IMR-90 (cell line): ENCODE results near the gene PDE8B. TPM values are rescaled to one million over a fixed set of nuclear protein-coding genes. Genes with fewer than 3 reads are reported as not detected.

Experiments
- ATAC-seq: fragments of 200-7000 bp; cut with Tn5 transposase; 2 replicates; pipeline ENCODE4 v1.9.1; 2020; ENCODE audit warnings: low read depth, mild to moderate bottlenecking, moderate library complexity
- BruUV-seq: library from RNA; stranded (reverse); fragments of 400-500 nt; replicated peaks from 2 replicates; lab custom pipeline; 2021; lab: Mats Ljungman, UMichigan
- CTCF ChIA-PET: fragments of 300-600 bp; formaldehyde crosslinking; extraction: SDS; loops from one replicate; lab custom pipeline; 2021; ENCODE audit warnings: antibody characterized with exemption; lab: Yijun Ruan, JAX
- POLR2A ChIA-PET: fragments of 300-600 bp; sonication (Branson Sonifier 250); formaldehyde crosslinking; loops from one replicate; lab custom pipeline; 2022; ENCODE audit warnings: antibody characterized with exemption; ENCODE audit not compliant: unreplicated experiment; lab: Charles Lee
- DNase-seq: peaks from one replicate; pipeline ENCODE4 v3.0.0; 2013
- H2AFZ ChIP-seq: replicated peaks from 2 replicates; pipeline ENCODE3; 2013; ENCODE audit warnings: low read length, mild to moderate bottlenecking; ENCODE audit not compliant: poor library complexity
- H2AK5ac ChIP-seq: 2 replicates; pipeline ENCODE4 v1.6.1; 2013; ENCODE audit warnings: low read depth, low read length, inconsistent platforms
- H2AK9ac ChIP-seq: replicated peaks from 2 replicates; pipeline ENCODE3; 2013; ENCODE audit warnings: mild to moderate bottlenecking, low read depth, low read length, moderate library complexity; ENCODE audit not compliant: poor library complexity
- H2BK120ac ChIP-seq: 2 replicates; pipeline ENCODE4 v1.6.1; 2013; ENCODE audit warnings: low read depth, low read length, inconsistent platforms
- H2BK15ac ChIP-seq: 3 replicates; pipeline ENCODE4 v1.6.1; 2013; ENCODE audit warnings: low read depth, low read length, inconsistent platforms
- H2BK20ac ChIP-seq: 2 replicates; pipeline ENCODE4 v1.6.1; 2013; ENCODE audit warnings: low read depth, mild to moderate bottlenecking, inconsistent platforms, low read length, moderate library complexity
- H2BK5ac ChIP-seq: 2 replicates; pipeline ENCODE4 v1.6.1; 2013; ENCODE audit warnings: mild to moderate bottlenecking, low read depth, low read length, inconsistent platforms; ENCODE audit not compliant: poor library complexity, severe bottlenecking
- H3K14ac ChIP-seq: replicated peaks from 2 replicates; pipeline ENCODE4 v1.6.1; 2013; ENCODE audit warnings: low read depth, low read length, inconsistent platforms
- H3K18ac ChIP-seq: 2 replicates; pipeline ENCODE4 v1.6.1; 2013; ENCODE audit warnings: low read depth, low read length, control low read depth
- H3K23ac ChIP-seq: 2 replicates; pipeline ENCODE4 v1.6.1; 2013; ENCODE audit warnings: low read depth, low read length, inconsistent platforms
- H3K27ac ChIP-seq: 2 replicates; pipeline ENCODE4 v1.5.1; 2013; ENCODE audit warnings: mild to moderate bottlenecking, control low read depth, low read length; ENCODE audit not compliant: insufficient read depth
- H3K27me3 ChIP-seq: 2 replicates; pipeline ENCODE4 v1.6.1; 2013; ENCODE audit warnings: low read length; ENCODE audit not compliant: control insufficient read depth, insufficient read depth
- H3K36me3 ChIP-seq: 2 replicates; pipeline ENCODE4 v1.6.1; 2013; ENCODE audit warnings: low read length, mixed read lengths; ENCODE audit not compliant: control insufficient read depth, insufficient read depth
- H3K4ac ChIP-seq: 2 replicates; pipeline ENCODE4 v1.6.1; 2013; ENCODE audit warnings: low read depth, low read length, inconsistent platforms
- H3K4me1 ChIP-seq: 2 replicates; pipeline ENCODE4 v1.6.1; 2013; ENCODE audit warnings: low read length, mixed read lengths; ENCODE audit not compliant: control insufficient read depth, insufficient read depth
- H3K4me2 ChIP-seq: 2 replicates; pipeline ENCODE4 v1.6.1; 2013; ENCODE audit warnings: low read depth, mild to moderate bottlenecking, control low read depth, low read length, moderate library complexity
- H3K4me3 ChIP-seq: 2 replicates; pipeline ENCODE4 v1.5.1; 2013; ENCODE audit warnings: low read depth, mild to moderate bottlenecking, control low read depth, low read length, moderate library complexity; ENCODE audit not compliant: insufficient read depth
- H3K56ac ChIP-seq: 2 replicates; pipeline ENCODE4 v1.6.1; 2013; ENCODE audit warnings: low read length, inconsistent platforms; ENCODE audit not compliant: insufficient read depth; ENCODE audit errors: extremely low read depth
- H3K79me1 ChIP-seq, 2 experiments: 2 replicates each; pipeline ENCODE4 v1.6.1; 2013; ENCODE audit warnings: low read length in 2 of 2, inconsistent platforms in 1 of 2, low read depth in 1 of 2
- H3K9ac ChIP-seq: 2 replicates; pipeline ENCODE4 v1.6.1; 2013; ENCODE audit warnings: low read depth, low read length, control low read depth
- H3K9me1 ChIP-seq: 2 replicates; pipeline ENCODE4 v1.6.1; 2013; ENCODE audit warnings: low read length, inconsistent platforms; ENCODE audit not compliant: insufficient read depth
- H3K9me3 ChIP-seq: 2 replicates; pipeline ENCODE4 v1.6.1; 2013; ENCODE audit warnings: low read length; ENCODE audit not compliant: control insufficient read depth, insufficient read depth
- H4K20me1 ChIP-seq: 2 replicates; pipeline ENCODE4 v1.6.1; 2013; ENCODE audit warnings: low read length, inconsistent platforms; ENCODE audit not compliant: insufficient read depth
- H4K5ac ChIP-seq: 2 replicates; pipeline ENCODE4 v1.6.1; 2013; ENCODE audit warnings: mild to moderate bottlenecking, low read depth, low read length, control low read depth
- H4K8ac ChIP-seq, 2 experiments: 2 replicates each; pipeline ENCODE4 v1.6.1; 2013; ENCODE audit warnings: low read depth in 2 of 2, low read length in 2 of 2, control low read depth in 1 of 2, inconsistent platforms in 1 of 2
- H4K91ac ChIP-seq: 2 replicates; pipeline ENCODE4 v1.6.1; 2013; ENCODE audit warnings: low read depth, low read length, inconsistent platforms; ENCODE audit not compliant: insufficient read depth
- CHD1 ChIP-seq: IDR thresholded peaks from 2 replicates; pipeline ENCODE4 v1.6.1; 2012; ENCODE audit warnings: low read depth, low read length, improper control_type of control experiment
- CTCF ChIP-seq: conservative IDR thresholded peaks from 2 replicates; pipeline ENCODE4 v1.5.1; 2012; ENCODE audit warnings: mild to moderate bottlenecking, low read depth, low read length, improper control_type of control experiment
- MAFK ChIP-seq: IDR thresholded peaks from 2 replicates; pipeline ENCODE4 v1.6.1; 2012; ENCODE audit warnings: low read depth, low read length, improper control_type of control experiment
- MXI1 ChIP-seq: IDR thresholded peaks from 2 replicates; pipeline ENCODE4 v1.6.1; 2012; ENCODE audit warnings: low read depth, mild to moderate bottlenecking, low read length, moderate library complexity, borderline replicate concordance
- NFE2L2 ChIP-seq: fragments of 150-350 bp; IDR thresholded peaks from 2 replicates; pipeline ENCODE4 v1.6.1; 2016; ENCODE audit warnings: low read depth, mild to moderate bottlenecking, low read length
- POLR2A ChIP-seq: IDR thresholded peaks from 2 replicates; pipeline ENCODE4 v1.6.1; 2012; ENCODE audit warnings: mild to moderate bottlenecking, low read depth, low read length
- RCOR1 ChIP-seq: IDR thresholded peaks from 2 replicates; pipeline ENCODE4 v1.6.1; 2012; ENCODE audit warnings: mild to moderate bottlenecking, low read length, improper control_type of control experiment; ENCODE audit not compliant: insufficient replicate concordance
- WGBS, 2 experiments: methylation state at CpG; one replicate each; pipeline versions ENCODE4 v1.1.5 to v1.1.7; 2013; ENCODE audit warnings: missing lambda C conversion rate in 2 of 2; ENCODE audit not compliant: insufficient read length in 1 of 2; ENCODE audit errors: extremely low coverage in 2 of 2; 5-methylcytosine and 5-hydroxymethylcytosine counted together
- dilution Hi-C: fragments of 300-500 bp; cut with HindIII; formaldehyde crosslinking; loops from one replicate; pipeline ENCODE4 v1.14.3; 2018; ENCODE audit warnings: low sequenced_read_pairs; ENCODE audit not compliant: unreplicated experiment
- in situ Hi-C: fragments of 300-500 bp; cut with MboI; formaldehyde crosslinking; loops from 3 replicates; pipeline ENCODE4 v1.14.3; 2019; ENCODE audit warnings: low sequenced_read_pairs, inconsistent platforms, mixed read lengths
- intact Hi-C: fragments of 100-400 bp; cut with micrococcal nuclease; formaldehyde crosslinking; loops from 2 replicates; pipeline ENCODE4 v1.10.0; 2022
- polyA plus RNA-seq, 3 experiments: library from polyadenylated mRNA; depleted of rRNA; stranded (reverse); fragments of >200 nt; gene quantifications; 2 replicates each; pipeline ENCODE4 v1.2.3, GENCODE V29; 2012; ENCODE audit warnings: low replicate concordance in 1 of 3
- total RNA-seq: library from RNA; depleted of rRNA; stranded (reverse); fragments of >200 nt; gene quantifications from 2 replicates; pipeline ENCODE4 v1.2.3, GENCODE V29; 2012

The PDE8B gene
- total and polyA plus RNA-seq, 2 of the 4 experiments (the other 2 are of a cell fraction) = under 0.01 to 0.03 TPM

DNA sequence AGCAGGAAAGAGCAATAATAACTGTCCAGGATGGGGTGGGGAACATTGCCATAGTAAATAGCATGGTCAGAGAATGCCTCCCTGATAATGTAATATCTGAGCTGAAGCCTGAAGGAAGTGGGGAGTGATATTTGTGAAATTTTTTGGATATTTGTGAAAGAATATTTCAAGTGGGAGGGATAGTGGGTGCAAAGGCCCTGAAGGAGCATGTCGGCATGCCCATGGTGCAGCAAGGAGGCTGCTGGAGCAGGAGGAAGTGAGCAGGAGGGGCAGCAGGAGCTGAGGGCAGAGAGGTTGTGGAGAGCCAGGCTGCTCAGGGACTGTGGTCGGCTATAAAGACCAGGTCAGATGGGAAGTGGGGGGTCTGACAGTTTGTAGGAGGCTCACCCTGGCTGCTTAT, 21.1 kb upstream of the PDE8B start:
- peaks cover 2% of the 10 kb centered on the region; the same call in 1 of the 2 replicates for H3K9me3 ChIP-seq
- H3K14ac ChIP-seq = no peak overlapping the region
- H2AK9ac ChIP-seq = no peak overlapping the region
- dilution Hi-C loops = no loop called here
- H3K4me3 ChIP-seq = no peak overlapping the region
- no peak overlapping the region for H2BK15ac ChIP-seq
- no TSS peak for BruUV-seq
- no peak overlapping the region for H3K23ac ChIP-seq
- H3K79me1 ChIP-seq = no peaks in the 10 kb centered on the region
- in situ Hi-C loops = no loop called here
- ChIA-PET POLR2A (no interaction called here), CTCF (no interaction called here)
- no peak overlapping the region for H4K5ac ChIP-seq
- H4K91ac ChIP-seq = no peak overlapping the region
- no peak overlapping the region for H3K56ac ChIP-seq
- peaks cover 31% of the 10 kb centered on the region for H3K27me3 ChIP-seq
- H2AK5ac ChIP-seq = no peak overlapping the region
- TF ChIP-seq MXI1 = no peak
- TF ChIP-seq POLR2A = no peak
- no peak for TF ChIP-seq CHD1
- TF ChIP-seq NFE2L2 = no peak
- TF ChIP-seq MAFK = no peak
- TF ChIP-seq CTCF = no peak
- no peak for TF ChIP-seq RCOR1
- H3K36me3 ChIP-seq = no peaks in the 10 kb centered on the region
- H2BK20ac ChIP-seq = no peak overlapping the region
- H3K9me1 ChIP-seq = no peaks in the 10 kb centered on the region
- WGBS, 2 experiments = 70% methylated on average over 2 of the region's 2 CpGs; no CpG with 5 or more reads in 1 of the 2 experiments
- H3K9ac ChIP-seq = no peak overlapping the region
- intact Hi-C loops = no loop called here
- H2BK120ac ChIP-seq = no peak overlapping the region
- no peaks in the 10 kb centered on the region for H3K4me1 ChIP-seq
- DNase-seq = no peak
- no peak overlapping the region for H2AFZ ChIP-seq
- no peak for ATAC-seq
- H3K27ac ChIP-seq = no peak overlapping the region
- H3K18ac ChIP-seq = no peak overlapping the region
- no peak overlapping the region for H3K4ac ChIP-seq
- no peak overlapping the region for H3K4me2 ChIP-seq
- no peak overlapping the region for H2BK5ac ChIP-seq
- H4K8ac ChIP-seq = no peak overlapping the region
- no peaks in the 10 kb centered on the region for H4K20me1 ChIP-seq
